GM21526 (cell line): ENCODE data around the gene TRIM51.
"Not testable (repeated sequence)": the region's sequence is repeated elsewhere in the genome, so short reads cannot be mapped to it uniquely, and the experiment has no call there.

Experiments used
- ATAC-seq: cut with Tn5 transposase; IDR thresholded peaks from one replicate; pipeline ENCODE4 v1.9.1; 2021; ENCODE audit warnings: moderate library complexity; ENCODE audit not compliant: unreplicated experiment, low FRiP score

TRIM51 gene, protein sequence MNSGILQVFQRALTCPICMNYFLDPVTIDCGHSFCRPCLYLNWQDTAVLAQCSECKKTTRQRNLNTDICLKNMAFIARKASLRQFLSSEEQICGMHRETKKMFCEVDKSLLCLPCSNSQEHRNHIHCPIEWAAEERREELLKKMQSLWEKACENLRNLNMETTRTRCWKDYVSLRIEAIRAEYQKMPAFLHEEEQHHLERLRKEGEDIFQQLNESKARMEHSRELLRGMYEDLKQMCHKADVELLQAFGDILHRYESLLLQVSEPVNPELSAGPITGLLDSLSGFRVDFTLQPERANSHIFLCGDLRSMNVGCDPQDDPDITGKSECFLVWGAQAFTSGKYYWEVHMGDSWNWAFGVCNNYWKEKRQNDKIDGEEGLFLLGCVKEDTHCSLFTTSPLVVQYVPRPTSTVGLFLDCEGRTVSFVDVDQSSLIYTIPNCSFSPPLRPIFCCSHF

DNA sequence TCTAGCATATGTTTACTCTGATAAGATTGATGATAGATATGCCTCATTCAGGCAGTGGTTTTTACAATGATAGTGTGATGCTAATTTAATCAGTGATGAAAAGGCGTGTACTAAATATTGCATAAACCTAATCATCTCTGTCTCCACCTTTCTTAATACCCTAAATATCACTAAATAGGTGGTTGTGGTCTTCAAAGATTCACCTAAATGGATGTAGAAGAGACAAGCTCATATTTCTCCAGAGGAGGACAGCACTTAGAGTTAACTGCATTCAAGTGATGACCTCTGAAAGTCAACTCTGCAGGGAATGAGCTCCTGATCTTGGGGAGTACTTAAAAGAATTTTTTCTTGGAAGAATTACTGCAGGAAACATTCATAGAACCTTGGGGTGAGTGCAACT, at the start of gene TRIM51:
TRIM51 (plus strand) TSS at position 301 of the 400 bp plus-strand sequence. CDS start 2,132 bp downstream, outside the sequence.
- ATAC-seq: not testable (repeated sequence)

DNA sequence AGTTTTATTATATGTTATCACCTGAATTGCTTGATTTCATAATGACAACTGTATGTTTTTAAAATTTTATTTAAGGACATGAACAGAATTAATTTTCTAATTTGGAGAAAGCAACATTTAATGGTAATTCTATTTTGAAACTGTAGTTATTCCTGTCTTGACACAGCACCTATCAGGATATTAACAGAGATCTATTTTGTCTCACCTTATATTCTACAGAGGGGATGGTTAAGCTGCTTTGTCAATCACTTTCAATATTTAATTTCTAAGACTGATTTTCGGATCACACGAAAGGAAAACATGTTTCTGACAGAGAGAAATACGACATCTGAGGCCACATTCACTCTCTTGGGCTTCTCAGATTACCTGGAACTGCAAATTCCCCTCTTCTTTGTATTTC, 44.6 kb upstream of the TRIM51 start, which contains the start of gene OR5D16:
OR5D16 (plus strand) TSS at position 301 of the 400 bp plus-strand sequence; CDS start at position 301, 0 bp downstream.
- ATAC-seq: no peak

DNA sequence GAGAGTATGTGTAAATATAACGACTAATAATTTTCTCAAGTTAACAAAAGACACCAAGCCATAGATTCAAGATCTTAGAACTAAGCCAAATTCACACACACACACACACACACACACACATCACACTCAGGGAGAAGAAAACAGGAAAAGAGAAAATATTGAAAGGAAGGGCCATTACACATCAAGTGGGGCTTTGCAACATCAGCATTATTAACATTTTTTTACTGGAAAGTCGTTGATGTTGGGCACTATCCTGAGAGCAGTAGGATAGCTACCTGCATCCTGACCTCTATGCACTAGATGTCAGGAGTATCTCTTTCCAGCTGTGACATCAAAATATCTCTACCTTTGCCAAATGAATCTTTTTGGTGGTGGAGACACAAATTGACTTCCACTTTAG, 35.6 kb upstream of the TRIM51 start:
- ATAC-seq: no peak

DNA sequence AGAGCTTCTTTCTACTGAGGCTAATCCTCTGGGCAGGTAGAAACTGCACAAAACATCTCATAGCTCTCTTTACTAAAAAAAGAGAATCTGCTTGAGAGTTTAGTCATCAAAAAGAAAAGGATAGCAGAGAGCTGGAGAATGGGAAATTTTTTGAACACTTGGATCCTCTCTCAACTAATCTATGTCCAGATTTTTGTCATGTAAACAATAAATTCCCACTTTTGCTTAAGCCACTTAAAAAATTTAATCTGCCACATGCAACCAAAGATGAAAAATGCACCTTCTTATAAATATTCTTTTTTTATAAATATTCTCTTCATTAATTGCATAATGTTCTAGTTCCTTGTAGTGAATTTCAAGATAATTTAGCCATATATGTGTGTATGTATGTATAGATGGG, 34.1 kb upstream of the TRIM51 start:
- ATAC-seq: no peak

DNA sequence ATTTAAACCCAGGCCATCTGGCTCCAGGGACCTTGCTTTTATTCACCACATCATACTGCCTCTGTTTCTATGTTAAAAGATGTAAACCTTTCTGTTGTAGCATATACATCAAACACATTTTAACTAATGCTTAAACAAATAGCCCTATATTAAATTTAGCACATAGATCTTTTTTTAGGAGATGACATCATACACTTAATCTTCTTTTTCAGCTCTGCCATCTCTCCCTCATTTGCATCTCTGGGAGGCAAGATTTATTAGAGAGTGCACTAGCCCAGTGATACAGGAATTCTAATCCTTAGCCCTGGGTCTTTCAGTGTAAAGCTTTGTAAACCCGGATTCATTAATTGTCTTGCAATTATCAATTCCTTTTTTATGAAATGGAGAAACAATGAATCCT, 31.0 kb upstream of the TRIM51 start:
- no peak for ATAC-seq

DNA sequence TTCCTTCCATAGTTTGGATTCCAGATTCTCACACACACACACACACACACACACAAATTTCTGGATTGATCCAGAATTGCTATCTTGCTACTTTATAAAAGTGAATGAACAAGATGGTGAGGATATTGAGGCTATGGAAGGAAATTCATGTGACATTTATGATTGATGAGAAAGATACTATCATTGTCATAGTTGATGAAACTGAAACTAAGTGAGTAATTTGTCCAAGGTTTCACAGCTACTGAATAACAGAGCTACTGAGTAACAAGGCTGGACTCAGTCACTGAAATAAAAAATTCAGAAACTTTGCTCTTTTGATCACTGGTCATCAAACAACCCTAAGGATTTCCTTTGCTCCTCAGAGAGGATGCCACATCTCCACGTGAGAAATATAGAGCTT, 28.4 kb upstream of the TRIM51 start:
- no peak for ATAC-seq

DNA sequence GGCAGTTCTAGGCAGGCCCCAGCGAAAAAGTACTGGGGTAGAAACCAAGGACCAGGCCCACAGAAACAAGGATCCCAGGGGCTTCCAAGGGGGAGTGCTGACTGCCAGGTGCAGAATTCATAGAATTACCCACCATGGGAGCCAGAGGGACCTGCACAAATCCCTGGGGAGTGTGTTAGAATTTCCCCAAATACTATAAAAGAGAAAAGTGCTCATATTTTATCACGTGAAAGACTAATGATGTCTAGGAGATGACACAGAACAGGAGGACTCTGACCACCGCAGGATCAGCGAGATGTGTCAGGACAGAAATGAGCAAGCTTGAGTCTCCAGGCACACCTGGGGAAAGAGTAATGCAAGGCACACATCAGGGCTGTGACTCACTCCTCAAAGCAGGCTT, 15.7 kb upstream of the TRIM51 start:
- ATAC-seq: not testable (repeated sequence)

DNA sequence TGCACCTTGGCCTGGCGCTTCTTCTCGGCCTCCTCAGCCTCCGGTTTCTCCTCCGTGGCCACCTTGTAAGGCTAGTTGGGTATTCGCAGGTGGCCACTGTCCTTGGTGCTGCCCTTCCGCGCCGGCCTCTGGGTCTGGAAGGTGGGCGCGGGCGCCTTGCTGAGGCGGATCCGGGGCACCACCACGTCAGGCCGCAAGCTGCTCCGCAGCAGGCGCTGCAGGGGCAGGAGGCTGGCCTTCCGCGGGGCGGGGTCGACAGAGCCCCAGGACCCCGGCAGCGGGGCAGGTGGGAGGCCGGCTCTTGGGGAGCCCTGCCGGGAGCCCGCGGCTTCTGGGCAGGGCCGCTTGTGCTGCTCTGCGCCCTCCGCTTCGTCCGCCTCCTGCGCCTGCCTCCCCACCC, 10.4 kb upstream of the TRIM51 start:
- ATAC-seq: not testable (repeated sequence)

DNA sequence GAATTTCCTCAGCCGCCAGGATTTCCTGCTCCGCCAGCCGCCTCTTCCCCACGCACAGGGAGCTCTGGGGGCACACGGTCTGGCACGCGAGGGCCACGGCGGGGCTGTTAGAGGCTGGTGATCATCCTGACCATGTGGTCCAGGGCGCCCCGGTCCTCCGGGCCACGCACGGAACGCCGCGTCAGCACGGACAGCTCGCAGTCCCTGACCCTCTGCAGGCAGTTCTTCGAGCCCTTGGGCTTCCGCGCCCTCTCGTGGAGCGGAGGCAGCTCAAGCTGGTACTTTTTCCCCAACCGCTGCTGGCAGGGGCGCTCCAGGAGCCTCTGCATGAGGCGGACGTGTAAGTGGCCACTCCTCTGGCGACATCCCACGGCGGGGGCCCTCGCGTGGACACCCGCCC, 10.0 kb upstream of the TRIM51 start:
- not testable (repeated sequence) for ATAC-seq

DNA sequence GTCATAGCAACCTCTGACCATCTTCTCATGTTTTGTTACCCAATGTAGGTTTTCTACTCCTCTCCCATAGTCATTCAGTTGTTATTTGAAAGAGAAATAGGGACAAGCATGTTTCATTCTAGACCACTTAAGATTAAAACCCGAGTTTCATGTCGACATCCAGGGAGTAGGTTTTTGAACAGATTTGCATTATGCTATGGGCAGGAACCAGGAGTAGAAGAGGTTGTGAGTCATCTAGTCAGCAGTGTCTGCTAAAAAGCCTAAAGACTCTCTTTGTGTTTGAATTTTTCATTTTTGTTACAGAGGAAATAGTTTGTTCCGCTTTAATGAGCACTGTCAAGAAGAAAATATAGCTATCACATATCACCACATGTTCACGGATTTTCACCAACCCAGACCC, 1.9 kb downstream of the TRIM51 start:
- not testable (repeated sequence) for ATAC-seq

DNA sequence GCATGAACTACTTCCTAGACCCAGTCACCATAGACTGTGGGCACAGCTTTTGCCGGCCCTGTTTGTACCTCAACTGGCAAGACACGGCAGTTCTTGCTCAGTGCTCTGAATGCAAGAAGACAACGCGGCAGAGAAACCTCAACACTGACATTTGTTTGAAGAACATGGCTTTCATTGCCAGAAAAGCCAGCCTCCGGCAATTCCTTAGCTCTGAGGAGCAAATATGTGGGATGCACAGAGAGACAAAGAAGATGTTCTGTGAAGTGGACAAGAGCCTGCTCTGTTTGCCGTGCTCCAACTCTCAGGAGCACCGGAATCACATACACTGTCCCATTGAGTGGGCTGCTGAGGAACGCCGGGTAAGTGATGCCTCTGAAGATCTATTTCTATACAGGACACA, 2.4 kb downstream of the TRIM51 start:
- not testable (repeated sequence) for ATAC-seq

DNA sequence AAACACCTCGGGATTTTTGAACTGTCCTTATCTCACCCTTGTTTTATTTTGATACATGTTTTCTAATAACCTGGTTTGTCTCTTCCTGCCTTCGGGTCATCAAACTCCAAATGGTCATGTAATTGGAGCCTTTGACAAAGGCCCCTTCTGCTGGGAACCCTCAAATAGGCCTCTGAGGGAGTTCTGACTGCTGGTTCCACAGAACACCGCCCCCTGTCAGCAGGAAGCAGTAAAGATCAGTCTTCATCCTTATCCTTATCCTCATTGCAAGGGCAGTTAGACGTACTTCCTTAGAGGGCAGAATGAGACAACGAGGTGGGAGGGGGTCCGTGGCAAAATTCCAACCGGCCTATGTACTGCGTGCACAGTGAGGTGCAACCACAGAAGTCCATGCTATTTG, 12.1 kb downstream of the TRIM51 start:
- no peak for ATAC-seq

DNA sequence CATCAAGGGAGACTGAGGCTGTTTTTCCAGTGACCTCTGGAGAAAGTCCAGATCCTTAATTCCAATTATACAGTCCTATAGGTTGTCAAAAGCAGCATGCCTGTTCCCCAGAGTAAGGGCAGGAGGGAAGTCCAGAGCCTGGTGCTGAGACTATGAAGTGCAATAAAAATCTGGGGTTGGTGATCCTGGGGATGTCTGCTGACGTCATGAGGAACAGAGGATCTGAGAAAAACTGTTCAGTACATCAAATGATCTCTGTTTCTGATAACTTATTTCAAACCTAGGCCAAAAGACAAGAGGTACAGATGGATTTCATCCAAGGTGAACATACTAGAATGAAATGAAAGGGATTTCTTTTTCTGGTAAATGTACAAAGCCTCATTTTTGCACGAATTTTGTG, 19.2 kb downstream of the TRIM51 start:
- ATAC-seq: no peak

DNA sequence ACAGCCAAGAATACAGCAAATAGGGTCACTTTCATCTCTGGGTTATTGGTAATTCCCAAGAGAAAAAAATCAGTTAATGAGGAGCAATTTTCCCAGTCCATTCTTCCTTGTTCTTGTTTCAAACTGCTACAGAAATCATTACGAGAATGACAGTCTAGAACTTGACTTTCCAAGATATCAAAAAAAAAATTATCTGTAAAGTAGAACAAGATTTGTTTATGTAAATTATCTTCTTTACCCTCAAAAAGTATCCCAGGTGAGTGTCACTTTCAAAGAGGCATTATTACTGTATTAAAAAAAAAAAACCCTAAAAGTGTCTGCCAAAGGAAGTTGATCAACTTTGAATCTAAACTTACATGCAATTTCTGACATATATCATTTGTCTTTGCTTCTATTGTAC, 31.4 kb downstream of the TRIM51 start, which contains the start of gene OR5W2:
OR5W2 (minus strand) TSS at position 101 of the 400 bp plus-strand sequence; CDS start at position 101, 0 bp downstream.
- ATAC-seq: no peak

DNA sequence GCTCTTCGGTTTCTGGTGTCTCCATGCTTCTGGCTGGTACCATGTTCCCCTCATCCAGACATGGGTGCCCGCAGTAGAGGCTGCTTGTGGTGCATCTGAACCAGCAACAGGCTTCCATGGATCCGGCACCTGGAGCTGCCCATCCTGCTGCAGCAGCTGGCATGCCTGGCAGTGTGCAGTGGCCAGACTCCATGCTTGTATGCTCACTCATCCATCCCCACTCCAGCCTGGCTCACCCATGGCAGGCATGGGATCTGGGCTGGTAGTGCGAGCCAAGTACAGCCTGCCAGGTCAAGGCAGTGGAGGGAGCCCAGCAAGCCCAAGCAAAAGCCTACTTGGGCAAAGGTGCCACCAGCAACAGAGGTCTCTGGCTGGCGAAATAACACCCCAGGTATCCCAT, 37.4 kb downstream of the TRIM51 start:
- ATAC-seq: no peak

DNA sequence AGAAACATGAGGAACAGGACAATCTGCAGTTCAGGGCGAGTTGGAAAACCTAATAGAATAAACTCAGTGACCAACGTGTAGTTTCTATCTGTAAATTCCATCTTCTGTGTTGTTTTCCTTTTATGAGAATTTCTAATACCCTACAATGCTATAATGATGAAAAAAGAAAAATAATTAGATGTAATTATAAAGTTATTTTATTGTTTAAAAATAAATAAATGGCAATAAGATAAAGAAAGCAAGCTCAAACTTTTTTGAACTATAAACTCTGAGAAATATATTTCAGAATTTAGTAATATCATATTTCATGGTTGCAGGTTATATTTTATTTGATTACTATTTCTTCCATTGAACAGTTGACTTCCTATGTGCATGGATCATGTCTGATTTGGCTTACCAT, 53.2 kb downstream of the TRIM51 start, which contains the start of gene OR5I1:
OR5I1 (minus strand) TSS at position 101 of the 400 bp plus-strand sequence; CDS start at position 101, 0 bp downstream.
- no peak for ATAC-seq
